Measurements from ENCODE around the gene DNAAF5. TPM values are rescaled to one million over a fixed set of nuclear protein-coding genes. Genes with fewer than 3 reads are reported as not detected.

The DNAAF5 gene
- total and polyA plus RNA-seq, 2 of the 13 experiments (the other 11 are each of a cell fraction or from before 2014, with no cell fraction given) = 11.9 to 21.5 TPM

- Histone ChIP-seq H3K27ac (ENCODE audit: extremely low read length, insufficient read depth, low read length) (no peak overlapping the region), H3K79me2 (ENCODE audit: insufficient read depth, low read length) (peaks cover 11% of the 10 kb centered on the region), H3K9me3 (ENCODE audit: low read length) (no peaks in the 10 kb centered on the region), H3K27me3 (ENCODE audit: control insufficient read depth in 1 of 2, insufficient read depth in 2 of 2, low read length in 2 of 2) (no peaks in the 10 kb centered on the region), H3K36me3 (replicated peaks in 1 of 2; ENCODE audit: control insufficient read depth in 1 of 2, insufficient read depth in 2 of 2, low read length in 2 of 2) (peaks cover 19 to 54% of the 10 kb centered on the region in 2 experiments; a peak in 4 of 5 replicates), H3K9ac (ENCODE audit: insufficient read depth, low read depth, low read length) (no peak overlapping the region), H3K4me1 (ENCODE audit: insufficient read depth, low read length) (no peaks in the 10 kb centered on the region), H4K20me1 (ENCODE audit: insufficient read depth, low read length) (0 out of 2 replicates have a peak, but pooled peaks cover 3% of the 10 kb centered on the region), H3K4me2 (ENCODE audit: low read depth, low read length) (no peak overlapping the region), H2AFZ (ENCODE audit: low read length) (no peak overlapping the region), H3K4me3 (replicated peaks in 1 of 3; ENCODE audit: insufficient read depth in 1 of 3, low read depth in 2 of 3, low read length in 3 of 3) (no peak overlapping the region)
- FAIRE-seq (no peak), ATAC-seq (no peak), DNase-seq (ENCODE audit: low spot score) (no peak)
- POLR2A ChIA-PET = no interaction called here
- TF ChIP-seq ZNF790 (CRISPR knock-in tag; IDR thresholded peaks at IDR 0.05; ENCODE audit: borderline replicate concordance) (no peak), ZNF703 (CRISPR knock-in tag; IDR thresholded peaks at IDR 0.05; ENCODE audit: borderline replicate concordance) (no peak), ZNF530 (CRISPR knock-in tag; IDR thresholded peaks at IDR 0.05; ENCODE audit: low read depth) (no peak), IRF9 (CRISPR knock-in tag; IDR thresholded peaks at IDR 0.05; ENCODE audit: borderline replicate concordance) (no peak), CHCHD3 (CRISPR knock-in tag; IDR thresholded peaks at IDR 0.05) (no peak), ZNF816 (CRISPR knock-in tag; IDR thresholded peaks at IDR 0.05; ENCODE audit: borderline replicate concordance) (no peak)
- TF ChIP-seq, protein P1, sequence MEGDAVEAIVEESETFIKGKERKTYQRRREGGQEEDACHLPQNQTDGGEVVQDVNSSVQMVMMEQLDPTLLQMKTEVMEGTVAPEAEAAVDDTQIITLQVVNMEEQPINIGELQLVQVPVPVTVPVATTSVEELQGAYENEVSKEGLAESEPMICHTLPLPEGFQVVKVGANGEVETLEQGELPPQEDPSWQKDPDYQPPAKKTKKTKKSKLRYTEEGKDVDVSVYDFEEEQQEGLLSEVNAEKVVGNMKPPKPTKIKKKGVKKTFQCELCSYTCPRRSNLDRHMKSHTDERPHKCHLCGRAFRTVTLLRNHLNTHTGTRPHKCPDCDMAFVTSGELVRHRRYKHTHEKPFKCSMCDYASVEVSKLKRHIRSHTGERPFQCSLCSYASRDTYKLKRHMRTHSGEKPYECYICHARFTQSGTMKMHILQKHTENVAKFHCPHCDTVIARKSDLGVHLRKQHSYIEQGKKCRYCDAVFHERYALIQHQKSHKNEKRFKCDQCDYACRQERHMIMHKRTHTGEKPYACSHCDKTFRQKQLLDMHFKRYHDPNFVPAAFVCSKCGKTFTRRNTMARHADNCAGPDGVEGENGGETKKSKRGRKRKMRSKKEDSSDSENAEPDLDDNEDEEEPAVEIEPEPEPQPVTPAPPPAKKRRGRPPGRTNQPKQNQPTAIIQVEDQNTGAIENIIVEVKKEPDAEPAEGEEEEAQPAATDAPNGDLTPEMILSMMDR (CRISPR knock-in tag; IDR thresholded peaks at IDR 0.05) = no peak
- no TSS peak for BruUV-seq (replicated peaks)
- in situ Hi-C loops (cut with HindIII; ENCODE audit: extremely low pct_ligation_motif_present, low pct_unique_long_range_greater_than_20kb) = no loop called here
- 91% methylated on average over 14 of the region's 15 CpGs for WGBS (ENCODE audit: low lambda C conversion rate)
- intact Hi-C loops (cut with micrococcal nuclease; ENCODE audit: unreplicated experiment) = no loop called here
- CTCF ChIA-PET (ENCODE audit: low intra/inter-chr PET ratio, low total read pairs) = no interaction called here
Observed at GRCh38 chr7:741850-742249, 15.4 kb downstream of the DNAAF5 start.

All from HepG2 (cell line).